IMR-90 (cell line): ENCODE measurements around the gene RAG1. TPM values are rescaled to one million over a fixed set of nuclear protein-coding genes. Genes with fewer than 3 reads are reported as not detected.

Source experiments
- ATAC-seq: fragments of 200-7000 bp; cut with Tn5 transposase; 2 replicates; pipeline ENCODE4 v1.9.1; 2020; ENCODE audit warnings: low read depth, mild to moderate bottlenecking, moderate library complexity
- BruUV-seq: library from RNA; stranded (reverse); fragments of 400-500 nt; replicated peaks from 2 replicates; lab custom pipeline; 2021; lab: Mats Ljungman, UMichigan
- CTCF ChIA-PET: fragments of 300-600 bp; formaldehyde crosslinking; extraction: SDS; loops from one replicate; lab custom pipeline; 2021; ENCODE audit warnings: antibody characterized with exemption; lab: Yijun Ruan, JAX
- POLR2A ChIA-PET: fragments of 300-600 bp; sonication (Branson Sonifier 250); formaldehyde crosslinking; loops from one replicate; lab custom pipeline; 2022; ENCODE audit warnings: antibody characterized with exemption; ENCODE audit not compliant: unreplicated experiment; lab: Charles Lee
- DNase-seq: peaks from one replicate; pipeline ENCODE4 v3.0.0; 2013
- H2AFZ ChIP-seq: replicated peaks from 2 replicates; pipeline ENCODE3; 2013; ENCODE audit warnings: low read length, mild to moderate bottlenecking; ENCODE audit not compliant: poor library complexity
- H2AK5ac ChIP-seq: 2 replicates; pipeline ENCODE4 v1.6.1; 2013; ENCODE audit warnings: low read depth, low read length, inconsistent platforms
- H2AK9ac ChIP-seq: replicated peaks from 2 replicates; pipeline ENCODE3; 2013; ENCODE audit warnings: mild to moderate bottlenecking, low read depth, low read length, moderate library complexity; ENCODE audit not compliant: poor library complexity
- H2BK120ac ChIP-seq: 2 replicates; pipeline ENCODE4 v1.6.1; 2013; ENCODE audit warnings: low read depth, low read length, inconsistent platforms
- H2BK15ac ChIP-seq: 3 replicates; pipeline ENCODE4 v1.6.1; 2013; ENCODE audit warnings: low read depth, low read length, inconsistent platforms
- H2BK20ac ChIP-seq: 2 replicates; pipeline ENCODE4 v1.6.1; 2013; ENCODE audit warnings: low read depth, mild to moderate bottlenecking, inconsistent platforms, low read length, moderate library complexity
- H2BK5ac ChIP-seq: 2 replicates; pipeline ENCODE4 v1.6.1; 2013; ENCODE audit warnings: mild to moderate bottlenecking, low read depth, low read length, inconsistent platforms; ENCODE audit not compliant: poor library complexity, severe bottlenecking
- H3K14ac ChIP-seq: replicated peaks from 2 replicates; pipeline ENCODE4 v1.6.1; 2013; ENCODE audit warnings: low read depth, low read length, inconsistent platforms
- H3K18ac ChIP-seq: 2 replicates; pipeline ENCODE4 v1.6.1; 2013; ENCODE audit warnings: low read depth, low read length, control low read depth
- H3K23ac ChIP-seq: 2 replicates; pipeline ENCODE4 v1.6.1; 2013; ENCODE audit warnings: low read depth, low read length, inconsistent platforms
- H3K27ac ChIP-seq: 2 replicates; pipeline ENCODE4 v1.5.1; 2013; ENCODE audit warnings: mild to moderate bottlenecking, control low read depth, low read length; ENCODE audit not compliant: insufficient read depth
- H3K27me3 ChIP-seq: 2 replicates; pipeline ENCODE4 v1.6.1; 2013; ENCODE audit warnings: low read length; ENCODE audit not compliant: control insufficient read depth, insufficient read depth
- H3K36me3 ChIP-seq: 2 replicates; pipeline ENCODE4 v1.6.1; 2013; ENCODE audit warnings: low read length, mixed read lengths; ENCODE audit not compliant: control insufficient read depth, insufficient read depth
- H3K4ac ChIP-seq: 2 replicates; pipeline ENCODE4 v1.6.1; 2013; ENCODE audit warnings: low read depth, low read length, inconsistent platforms
- H3K4me1 ChIP-seq: 2 replicates; pipeline ENCODE4 v1.6.1; 2013; ENCODE audit warnings: low read length, mixed read lengths; ENCODE audit not compliant: control insufficient read depth, insufficient read depth
- H3K4me2 ChIP-seq: 2 replicates; pipeline ENCODE4 v1.6.1; 2013; ENCODE audit warnings: low read depth, mild to moderate bottlenecking, control low read depth, low read length, moderate library complexity
- H3K4me3 ChIP-seq: 2 replicates; pipeline ENCODE4 v1.5.1; 2013; ENCODE audit warnings: low read depth, mild to moderate bottlenecking, control low read depth, low read length, moderate library complexity; ENCODE audit not compliant: insufficient read depth
- H3K56ac ChIP-seq: 2 replicates; pipeline ENCODE4 v1.6.1; 2013; ENCODE audit warnings: low read length, inconsistent platforms; ENCODE audit not compliant: insufficient read depth; ENCODE audit errors: extremely low read depth
- H3K79me1 ChIP-seq, 2 experiments: 2 replicates each; pipeline ENCODE4 v1.6.1; 2013; ENCODE audit warnings: low read length in 2 of 2, inconsistent platforms in 1 of 2, low read depth in 1 of 2
- H3K9ac ChIP-seq: 2 replicates; pipeline ENCODE4 v1.6.1; 2013; ENCODE audit warnings: low read depth, low read length, control low read depth
- H3K9me1 ChIP-seq: 2 replicates; pipeline ENCODE4 v1.6.1; 2013; ENCODE audit warnings: low read length, inconsistent platforms; ENCODE audit not compliant: insufficient read depth
- H3K9me3 ChIP-seq: 2 replicates; pipeline ENCODE4 v1.6.1; 2013; ENCODE audit warnings: low read length; ENCODE audit not compliant: control insufficient read depth, insufficient read depth
- H4K20me1 ChIP-seq: 2 replicates; pipeline ENCODE4 v1.6.1; 2013; ENCODE audit warnings: low read length, inconsistent platforms; ENCODE audit not compliant: insufficient read depth
- H4K5ac ChIP-seq: 2 replicates; pipeline ENCODE4 v1.6.1; 2013; ENCODE audit warnings: mild to moderate bottlenecking, low read depth, low read length, control low read depth
- H4K8ac ChIP-seq, 2 experiments: 2 replicates each; pipeline ENCODE4 v1.6.1; 2013; ENCODE audit warnings: low read depth in 2 of 2, low read length in 2 of 2, control low read depth in 1 of 2, inconsistent platforms in 1 of 2
- H4K91ac ChIP-seq: 2 replicates; pipeline ENCODE4 v1.6.1; 2013; ENCODE audit warnings: low read depth, low read length, inconsistent platforms; ENCODE audit not compliant: insufficient read depth
- MAFK ChIP-seq: IDR thresholded peaks from 2 replicates; pipeline ENCODE4 v1.6.1; 2012; ENCODE audit warnings: low read depth, low read length, improper control_type of control experiment
- MAZ ChIP-seq: IDR thresholded peaks from 2 replicates; pipeline ENCODE4 v1.6.1; 2012; ENCODE audit warnings: low read depth, mild to moderate bottlenecking, low read length, improper control_type of control experiment, moderate library complexity, borderline replicate concordance
- RAD21 ChIP-seq: IDR thresholded peaks from 2 replicates; pipeline ENCODE4 v1.6.1; 2012; ENCODE audit warnings: low read length, improper control_type of control experiment
- WGBS, 2 experiments: methylation state at CpG; one replicate each; pipeline versions ENCODE4 v1.1.5 to v1.1.7; 2013; ENCODE audit warnings: missing lambda C conversion rate in 2 of 2; ENCODE audit not compliant: insufficient read length in 1 of 2; ENCODE audit errors: extremely low coverage in 2 of 2; 5-methylcytosine and 5-hydroxymethylcytosine counted together
- dilution Hi-C: fragments of 300-500 bp; cut with HindIII; formaldehyde crosslinking; loops from one replicate; pipeline ENCODE4 v1.14.3; 2018; ENCODE audit warnings: low sequenced_read_pairs; ENCODE audit not compliant: unreplicated experiment
- in situ Hi-C: fragments of 300-500 bp; cut with MboI; formaldehyde crosslinking; loops from 3 replicates; pipeline ENCODE4 v1.14.3; 2019; ENCODE audit warnings: low sequenced_read_pairs, inconsistent platforms, mixed read lengths
- intact Hi-C: fragments of 100-400 bp; cut with micrococcal nuclease; formaldehyde crosslinking; loops from 2 replicates; pipeline ENCODE4 v1.10.0; 2022
- polyA plus RNA-seq, 3 experiments: library from polyadenylated mRNA; depleted of rRNA; stranded (reverse); fragments of >200 nt; gene quantifications; 2 replicates each; pipeline ENCODE4 v1.2.3, GENCODE V29; 2012; ENCODE audit warnings: low replicate concordance in 1 of 3
- total RNA-seq: library from RNA; depleted of rRNA; stranded (reverse); fragments of >200 nt; gene quantifications from 2 replicates; pipeline ENCODE4 v1.2.3, GENCODE V29; 2012
- TF ChIP-seq, protein P1 (sequence below): conservative IDR thresholded peaks from 2 replicates; pipeline ENCODE4 v1.5.1; 2012; ENCODE audit warnings: mild to moderate bottlenecking, low read depth, low read length, improper control_type of control experiment

Gene RAG1
- total and polyA plus RNA-seq, 2 of the 4 experiments (the other 2 are of a cell fraction), result 0.14 to 0.72 TPM

GRCh38 chr11:36578458-36578857, 10.7 kb downstream of the RAG1 start:
- no peaks in the 10 kb centered on the region for H3K4me1 ChIP-seq
- dilution Hi-C loops (no loop called here), intact Hi-C loops (no loop called here), in situ Hi-C loops (no loop called here)
- no peaks in the 10 kb centered on the region for H4K20me1 ChIP-seq
- CTCF ChIA-PET, result no interaction called here
- H2BK5ac ChIP-seq, result no peak overlapping the region
- no peak overlapping the region for H3K18ac ChIP-seq
- no peak overlapping the region for H2AK9ac ChIP-seq
- no TSS peak for BruUV-seq
- no peak overlapping the region for H3K4me2 ChIP-seq
- H4K5ac ChIP-seq, result no peak overlapping the region
- H3K56ac ChIP-seq, result no peak overlapping the region
- no peak for TF ChIP-seq MAFK
- TF ChIP-seq, protein P1, sequence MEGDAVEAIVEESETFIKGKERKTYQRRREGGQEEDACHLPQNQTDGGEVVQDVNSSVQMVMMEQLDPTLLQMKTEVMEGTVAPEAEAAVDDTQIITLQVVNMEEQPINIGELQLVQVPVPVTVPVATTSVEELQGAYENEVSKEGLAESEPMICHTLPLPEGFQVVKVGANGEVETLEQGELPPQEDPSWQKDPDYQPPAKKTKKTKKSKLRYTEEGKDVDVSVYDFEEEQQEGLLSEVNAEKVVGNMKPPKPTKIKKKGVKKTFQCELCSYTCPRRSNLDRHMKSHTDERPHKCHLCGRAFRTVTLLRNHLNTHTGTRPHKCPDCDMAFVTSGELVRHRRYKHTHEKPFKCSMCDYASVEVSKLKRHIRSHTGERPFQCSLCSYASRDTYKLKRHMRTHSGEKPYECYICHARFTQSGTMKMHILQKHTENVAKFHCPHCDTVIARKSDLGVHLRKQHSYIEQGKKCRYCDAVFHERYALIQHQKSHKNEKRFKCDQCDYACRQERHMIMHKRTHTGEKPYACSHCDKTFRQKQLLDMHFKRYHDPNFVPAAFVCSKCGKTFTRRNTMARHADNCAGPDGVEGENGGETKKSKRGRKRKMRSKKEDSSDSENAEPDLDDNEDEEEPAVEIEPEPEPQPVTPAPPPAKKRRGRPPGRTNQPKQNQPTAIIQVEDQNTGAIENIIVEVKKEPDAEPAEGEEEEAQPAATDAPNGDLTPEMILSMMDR, result no peak
- no peak for TF ChIP-seq RAD21
- no peak for TF ChIP-seq MAZ
- no peak overlapping the region for H3K27ac ChIP-seq
- no peak overlapping the region for H2BK120ac ChIP-seq
- no peak overlapping the region for H3K4ac ChIP-seq
- no peak overlapping the region for H3K14ac ChIP-seq
- peaks cover 3% of the 10 kb centered on the region for H3K27me3 ChIP-seq
- H2BK15ac ChIP-seq, result no peak overlapping the region
- no peak overlapping the region for H2AFZ ChIP-seq
- POLR2A ChIA-PET, result no interaction called here
- DNase-seq (no peak), ATAC-seq (no peak)
- 0 out of 2 replicates have a peak, but pooled peaks cover 2% of the 10 kb centered on the region for H3K9me3 ChIP-seq
- H3K79me1 ChIP-seq, result no peaks in the 10 kb centered on the region
- H3K9ac ChIP-seq, result no peak overlapping the region
- H2BK20ac ChIP-seq, result no peak overlapping the region
- no peak overlapping the region for H2AK5ac ChIP-seq
- no peaks in the 10 kb centered on the region for H3K9me1 ChIP-seq
- no peak overlapping the region for H4K8ac ChIP-seq
- H3K23ac ChIP-seq, result no peak overlapping the region
- H3K36me3 ChIP-seq, result no peaks in the 10 kb centered on the region
- H3K4me3 ChIP-seq, result no peak overlapping the region
- no peak overlapping the region for H4K91ac ChIP-seq
- WGBS, 2 experiments, result no CpG with 5 or more reads among the region's 1 CpG
